SH-SY5Y (cell line): ENCODE measurements around the gene MYLK.

Experiments
- GATA2 ChIP-seq: IDR thresholded peaks from 2 replicates; pipeline ENCODE4 v1.6.1; 2011; ENCODE audit warnings: mild to moderate bottlenecking, low read depth, low read length
- GATA3 ChIP-seq: IDR thresholded peaks from 2 replicates; pipeline ENCODE4 v1.6.1; 2011; ENCODE audit warnings: low read depth, mild to moderate bottlenecking, low read length, moderate library complexity

DNA sequence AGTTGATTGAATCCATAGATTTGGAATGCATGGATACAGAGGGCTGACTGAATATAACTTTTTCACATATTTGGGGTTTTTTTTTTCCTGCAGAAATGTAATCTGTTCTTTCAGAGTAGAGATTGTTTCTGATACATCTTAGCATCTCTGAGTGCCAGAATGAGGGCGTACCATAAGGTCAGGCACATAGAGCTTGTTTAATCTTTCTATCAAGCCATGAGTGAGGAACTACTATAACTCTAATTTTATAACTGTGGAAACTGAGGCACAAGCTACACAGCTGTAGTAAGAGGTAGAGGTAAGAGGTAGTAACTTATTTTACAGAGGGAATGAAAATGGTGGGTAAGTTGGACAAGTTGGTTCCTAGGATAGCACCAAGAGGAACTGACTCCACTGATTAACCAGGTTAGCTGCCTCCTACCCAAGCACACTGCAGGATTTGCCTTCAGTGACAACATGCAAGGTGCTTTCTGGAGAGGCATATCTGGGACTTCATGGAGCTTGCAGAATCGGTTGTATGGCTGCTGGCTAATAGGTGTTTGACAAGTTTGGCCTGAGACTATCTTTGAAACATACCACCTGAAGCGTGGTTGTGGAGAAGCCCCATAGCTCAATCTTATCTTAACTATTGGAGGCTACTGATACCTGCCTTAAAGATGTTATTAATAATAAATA, 275.7 kb downstream of the MYLK start:
- TF ChIP-seq GATA2 (no peak), GATA3 (no peak)
